A673 (cell line): ENCODE data around the gene RABGAP1L. TPM values are rescaled to one million over a fixed set of nuclear protein-coding genes. Genes with fewer than 3 reads are reported as not detected.
A peak's percentile ranks its signal among the peaks of the same experiment; 100 is the strongest.

Experiments
- BruUV-seq: library from RNA; stranded (reverse); fragments of 400-500 nt; replicated peaks from 2 replicates; lab custom pipeline; 2021; lab: Mats Ljungman, UMichigan
- CTCF ChIA-PET: fragments of 300-600 bp; sonication (Branson Sonifier 250); formaldehyde crosslinking; loops from one replicate; lab custom pipeline; 2022; ENCODE audit warnings: antibody characterized with exemption; lab: Charles Lee
- POLR2A ChIA-PET: fragments of 300-600 bp; sonication (Branson Sonifier 250); formaldehyde crosslinking; loops from one replicate; lab custom pipeline; 2022; ENCODE audit warnings: antibody characterized with exemption; ENCODE audit not compliant: low non-redundant PET; lab: Charles Lee
- DNase-seq: peaks from one replicate; pipeline ENCODE4 v3.0.0-alpha.2; 2015; ENCODE audit warnings: low spot score
- H3K27ac ChIP-seq: fragments of 200-600 bp; sonication (generic); 2 replicates; pipeline ENCODE4 v1.5.1; 2016; ENCODE audit warnings: mixed run types, low read depth, mild to moderate bottlenecking, mixed read lengths, antibody characterized with exemption, low read length; ENCODE audit not compliant: poor library complexity, severe bottlenecking
- H3K27me3 ChIP-seq: fragments of 200-600 bp; sonication (generic); replicated peaks from 2 replicates; pipeline ENCODE4 v1.6.1; 2017; ENCODE audit warnings: mixed run types, low read depth, mild to moderate bottlenecking, mixed read lengths, antibody characterized with exemption, low read length; ENCODE audit not compliant: insufficient read depth, poor library complexity
- H3K36me3 ChIP-seq: fragments of 200-600 bp; sonication (generic); 2 replicates; pipeline ENCODE4 v1.6.1; 2016; ENCODE audit warnings: mixed run types, mild to moderate bottlenecking, mixed read lengths, antibody characterized with exemption, low read length; ENCODE audit not compliant: insufficient read depth, poor library complexity, severe bottlenecking
- H3K4me1 ChIP-seq: fragments of 200-600 bp; sonication (generic); 2 replicates; pipeline ENCODE4 v1.6.1; 2017; ENCODE audit warnings: mixed run types, mild to moderate bottlenecking, mixed read lengths, antibody characterized with exemption, low read length; ENCODE audit not compliant: insufficient read depth, poor library complexity, severe bottlenecking
- H3K4me3 ChIP-seq: fragments of 200-600 bp; sonication (generic); 2 replicates; pipeline ENCODE4 v1.5.1; 2016; ENCODE audit warnings: low read depth, mixed run types, mild to moderate bottlenecking, mixed read lengths, low read length; ENCODE audit not compliant: poor library complexity, severe bottlenecking
- H3K9me3 ChIP-seq: fragments of 200-600 bp; sonication (generic); 2 replicates; pipeline ENCODE4 v1.6.1; 2016; ENCODE audit warnings: mixed run types, low read depth, mild to moderate bottlenecking, mixed read lengths, antibody characterized with exemption, low read length; ENCODE audit not compliant: poor library complexity, severe bottlenecking
- EZH2 ChIP-seq: fragments of 200-600 bp; sonication (generic); IDR thresholded peaks from 2 replicates; pipeline ENCODE4 v1.6.1; 2017; ENCODE audit warnings: borderline replicate concordance, low read depth, mild to moderate bottlenecking, mixed read lengths, antibody characterized with exemption, low read length; ENCODE audit not compliant: poor library complexity, severe bottlenecking
- intact Hi-C: fragments of 100-400 bp; cut with micrococcal nuclease; formaldehyde crosslinking; loops from one replicate; pipeline ENCODE4 v1.10.0; 2022; ENCODE audit not compliant: unreplicated experiment
- total RNA-seq: library from RNA; stranded (reverse); gene quantifications from 2 replicates; pipeline ENCODE4 v1.2.3, GENCODE V29; 2021
- TF ChIP-seq, protein P1 (sequence below): fragments of 300-800, 200-600 bp; sonication (generic); conservative IDR thresholded peaks from 2 replicates; pipeline ENCODE4 v1.5.1; 2017; ENCODE audit warnings: low read depth, mild to moderate bottlenecking, antibody characterized with exemption, low read length, moderate library complexity, mixed read lengths

RABGAP1L gene
- total RNA-seq, 1 experiment from 2014 or later: 19.3 TPM

DNA sequence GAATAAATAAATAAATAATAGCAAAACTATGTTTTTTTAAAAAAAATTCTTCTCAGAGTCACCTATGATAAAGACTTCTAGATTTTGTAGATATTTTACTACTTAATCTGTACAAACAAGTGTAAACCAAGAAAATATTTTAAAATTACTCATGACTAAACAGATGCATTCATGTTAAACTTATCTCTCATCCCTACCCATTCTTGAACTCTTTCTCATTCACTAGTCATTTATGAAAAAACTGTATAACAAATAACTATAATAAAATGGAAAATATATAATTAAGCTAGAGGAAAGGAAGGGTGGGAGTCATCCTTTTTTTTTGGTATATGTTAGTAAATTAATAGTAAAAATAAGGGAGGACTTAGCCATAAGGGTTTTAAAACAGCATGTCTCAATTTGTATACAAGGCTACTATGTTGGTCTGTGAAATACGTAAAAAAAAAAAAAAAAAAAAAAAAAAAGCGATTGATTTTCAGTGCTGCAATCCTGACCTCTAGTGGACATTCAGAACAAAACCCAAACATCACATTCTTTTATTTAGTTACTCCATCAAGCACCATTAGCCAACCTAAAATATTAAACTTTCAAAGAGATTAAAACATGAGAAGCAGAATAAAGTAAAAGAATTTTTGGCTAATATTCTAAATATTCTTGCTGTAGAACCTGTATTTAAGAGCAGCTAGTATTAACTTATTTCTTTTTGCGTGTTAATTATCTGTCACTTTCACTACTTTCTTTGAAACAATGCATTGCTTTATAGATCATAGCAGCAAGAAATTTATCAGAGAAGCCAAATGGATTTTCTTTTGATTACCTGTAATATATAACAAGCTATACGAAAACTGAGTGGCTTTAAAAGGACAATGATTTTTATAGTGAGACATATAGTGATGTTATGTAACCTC is 584.6 kb downstream of the RABGAP1L start:
- H3K4me1 ChIP-seq: no peaks in the 10 kb centered on the region
- no peak overlapping the region for H3K27ac ChIP-seq
- TF ChIP-seq, protein P1, sequence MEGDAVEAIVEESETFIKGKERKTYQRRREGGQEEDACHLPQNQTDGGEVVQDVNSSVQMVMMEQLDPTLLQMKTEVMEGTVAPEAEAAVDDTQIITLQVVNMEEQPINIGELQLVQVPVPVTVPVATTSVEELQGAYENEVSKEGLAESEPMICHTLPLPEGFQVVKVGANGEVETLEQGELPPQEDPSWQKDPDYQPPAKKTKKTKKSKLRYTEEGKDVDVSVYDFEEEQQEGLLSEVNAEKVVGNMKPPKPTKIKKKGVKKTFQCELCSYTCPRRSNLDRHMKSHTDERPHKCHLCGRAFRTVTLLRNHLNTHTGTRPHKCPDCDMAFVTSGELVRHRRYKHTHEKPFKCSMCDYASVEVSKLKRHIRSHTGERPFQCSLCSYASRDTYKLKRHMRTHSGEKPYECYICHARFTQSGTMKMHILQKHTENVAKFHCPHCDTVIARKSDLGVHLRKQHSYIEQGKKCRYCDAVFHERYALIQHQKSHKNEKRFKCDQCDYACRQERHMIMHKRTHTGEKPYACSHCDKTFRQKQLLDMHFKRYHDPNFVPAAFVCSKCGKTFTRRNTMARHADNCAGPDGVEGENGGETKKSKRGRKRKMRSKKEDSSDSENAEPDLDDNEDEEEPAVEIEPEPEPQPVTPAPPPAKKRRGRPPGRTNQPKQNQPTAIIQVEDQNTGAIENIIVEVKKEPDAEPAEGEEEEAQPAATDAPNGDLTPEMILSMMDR: peak; percentile 74
- no peak for TF ChIP-seq EZH2
- intact Hi-C loops: loop anchor here (2.0 to 10.0 kb wide), 3 partner anchors 649 to 1997 kb away; no protein-coding TSS in a partner anchor
- H3K36me3 ChIP-seq: no peaks in the 10 kb centered on the region
- H3K27me3 ChIP-seq: no peaks in the 10 kb centered on the region
- ChIA-PET CTCF (interaction anchor here (0.6 to 2.3 kb wide), 4 partner anchors 480 to 495 kb away, joined by 3 to 9 read pairs (median 5); no protein-coding TSS in a partner anchor), POLR2A (no interaction called here)
- H3K9me3 ChIP-seq: no peaks in the 10 kb centered on the region
- DNase-seq: peak; percentile 60
- no TSS peak for BruUV-seq
- no peak overlapping the region for H3K4me3 ChIP-seq

DNA sequence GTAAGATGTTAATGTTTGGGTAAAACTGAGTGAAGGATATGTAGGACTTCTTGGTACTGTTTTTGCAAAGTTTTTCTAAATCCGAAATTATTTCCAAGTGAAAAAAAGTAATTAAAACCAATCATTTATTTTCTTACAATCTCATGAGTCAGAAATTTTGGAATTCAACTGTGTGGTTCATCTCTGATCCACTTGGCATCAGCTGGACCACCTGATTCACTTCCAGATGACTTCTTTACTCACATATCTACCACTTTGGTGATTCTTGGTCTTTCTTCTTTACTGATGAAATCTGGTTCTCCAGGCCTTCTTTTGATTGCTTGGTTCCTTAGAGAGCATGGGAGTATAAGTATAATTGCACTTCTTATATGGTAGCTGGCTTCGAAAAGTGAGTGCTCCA is 585.6 kb downstream of the RABGAP1L start:
- no peaks in the 10 kb centered on the region for H3K27me3 ChIP-seq
- intact Hi-C loops: loop anchor here (1.0 to 10.0 kb wide), 4 partner anchors 483 to 1998 kb away; no protein-coding TSS in a partner anchor
- ChIA-PET POLR2A (no interaction called here), CTCF (interaction anchor here (0.6 kb wide), 1 partner anchor 245 kb away, joined by 3 read pairs; no protein-coding TSS in a partner anchor)
- H3K36me3 ChIP-seq: no peaks in the 10 kb centered on the region
- H3K4me3 ChIP-seq: no peak overlapping the region
- DNase-seq: no peak
- no peak overlapping the region for H3K27ac ChIP-seq
- H3K9me3 ChIP-seq: no peaks in the 10 kb centered on the region
- TF ChIP-seq EZH2: no peak
- TF ChIP-seq, protein P1: no peak
- H3K4me1 ChIP-seq: no peaks in the 10 kb centered on the region
- BruUV-seq: no TSS peak

DNA sequence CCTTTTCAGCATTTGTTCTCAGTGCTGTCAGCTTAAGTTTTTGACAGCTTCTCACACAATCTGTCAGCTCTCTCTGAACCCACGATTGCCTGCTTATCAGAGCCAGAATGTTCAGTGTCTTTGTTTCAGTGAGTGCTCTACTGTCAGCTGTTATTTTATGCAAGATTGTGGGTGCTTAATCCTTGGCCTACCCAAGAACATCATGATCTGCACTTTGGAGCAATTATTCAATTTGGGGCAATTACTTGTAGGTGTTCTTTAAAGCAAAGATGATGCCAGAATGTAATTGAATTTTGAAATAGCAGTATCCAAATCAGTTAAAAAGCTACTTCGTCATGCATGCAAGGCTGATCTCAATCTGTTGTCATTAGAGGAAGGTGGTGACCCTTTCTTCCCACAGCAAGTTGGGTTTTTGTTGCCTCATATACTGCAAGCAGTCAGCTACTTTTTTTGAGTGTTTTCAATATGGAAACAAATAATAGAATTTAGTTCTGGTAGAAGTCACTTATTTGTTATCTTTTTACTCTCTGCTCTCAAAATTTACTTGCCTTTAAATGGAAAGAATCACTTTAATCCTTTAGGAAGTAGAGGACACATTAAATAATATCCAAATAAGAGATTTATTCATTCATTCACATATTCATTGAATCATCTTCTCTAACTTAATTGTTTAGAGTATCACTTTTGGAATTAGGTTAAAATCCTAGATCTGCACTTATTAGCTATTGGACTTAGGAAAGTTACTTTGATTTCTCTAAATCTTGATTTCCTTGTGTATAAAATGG is 586.9 kb downstream of the RABGAP1L start:
- Histone ChIP-seq H3K27ac (no peak overlapping the region), H3K4me1 (no peaks in the 10 kb centered on the region), H3K27me3 (no peaks in the 10 kb centered on the region), H3K4me3 (no peak overlapping the region), H3K36me3 (no peaks in the 10 kb centered on the region), H3K9me3 (no peaks in the 10 kb centered on the region)
- peak; percentile 12 for DNase-seq
- CTCF ChIA-PET: interaction anchor here (1.3 kb wide), 1 partner anchor 484 kb away, joined by 3 read pairs; no protein-coding TSS in a partner anchor
- intact Hi-C loops: loop anchor here (10.0 kb wide), 1 partner anchor 651 kb away; no protein-coding TSS in a partner anchor
- no TSS peak for BruUV-seq
- POLR2A ChIA-PET: no interaction called here
- TF ChIP-seq EZH2: no peak
- TF ChIP-seq, protein P1: no peak
